HG02588 (cell line): ENCODE data around the gene VAMP8.
"Not testable (repeated sequence)": the region's sequence is repeated elsewhere in the genome, so short reads cannot be mapped to it uniquely, and the experiment has no call there.

Experiments used
- ATAC-seq: cut with Tn5 transposase; IDR thresholded peaks from one replicate; pipeline ENCODE4 v1.9.1; 2021; ENCODE audit warnings: mild to moderate bottlenecking, moderate library complexity; ENCODE audit not compliant: unreplicated experiment

The VAMP8 gene

GRCh38 chr2:85597241-85597640, 19.9 kb downstream of the VAMP8 start:
- no peak for ATAC-seq

GRCh38 chr2:85598594-85599340, 21.4 kb downstream of the VAMP8 start:
- ATAC-seq: no peak

GRCh38 chr2:85599468-85600234, 22.3 kb downstream of the VAMP8 start:
- no peak for ATAC-seq

DNA sequence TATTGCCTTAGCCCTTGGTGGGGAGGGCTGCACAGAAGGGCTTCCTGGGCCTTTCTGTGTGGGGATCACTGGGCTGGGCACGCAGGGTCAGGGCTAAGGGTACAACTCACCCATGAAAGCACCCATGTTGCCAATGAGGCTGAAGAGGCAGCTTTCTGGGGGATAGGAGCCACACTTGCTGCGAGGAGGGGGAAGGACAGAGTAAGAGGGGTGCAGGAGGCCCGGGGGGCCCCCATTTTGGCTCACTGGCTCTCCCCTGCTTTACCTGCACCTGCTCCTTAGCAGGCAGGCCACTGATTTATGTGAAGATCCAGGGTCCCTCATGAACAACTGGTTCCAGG, 22.8 kb downstream of the VAMP8 start:
- ATAC-seq: no peak

DNA sequence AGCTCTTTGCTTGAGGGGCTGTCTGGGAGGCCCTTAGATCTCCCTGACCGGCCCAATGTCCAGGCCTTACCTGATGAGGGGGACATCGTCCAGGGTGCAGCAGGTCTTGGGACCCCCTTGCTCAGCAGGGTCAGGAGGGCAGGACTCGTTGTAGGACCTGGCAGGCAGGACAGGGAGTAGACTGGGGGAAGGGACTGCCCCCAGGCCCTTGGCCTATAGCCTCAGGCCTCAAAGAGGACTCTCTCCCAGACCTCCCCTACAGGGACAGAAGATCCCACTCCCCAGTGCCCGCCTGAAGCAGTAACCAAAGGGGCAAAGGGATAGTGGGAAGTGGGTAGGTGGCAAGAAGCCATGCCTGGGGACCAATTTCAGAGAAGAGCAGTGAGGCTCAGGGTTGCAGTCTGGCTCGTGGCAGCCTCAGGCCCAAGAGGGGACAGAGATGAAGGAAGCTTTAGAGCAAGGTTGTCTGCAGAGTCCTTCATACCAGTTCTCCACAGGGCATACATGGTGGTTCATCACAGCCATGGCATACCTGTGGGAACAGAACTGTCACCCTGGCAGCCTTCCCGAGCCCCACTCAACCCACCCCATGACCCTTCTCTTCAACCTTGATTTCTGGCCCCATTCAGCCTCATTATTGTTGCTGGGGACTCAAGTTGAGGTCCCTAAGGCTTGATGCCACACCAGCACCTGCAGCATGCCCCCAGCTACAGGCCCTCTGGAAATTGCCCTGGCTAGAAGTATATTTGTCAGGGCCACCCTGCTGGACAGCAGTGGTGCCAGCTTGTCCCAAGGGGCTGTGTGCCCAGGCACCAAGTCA, 23.8 kb downstream of the VAMP8 start:
- no peak for ATAC-seq

DNA sequence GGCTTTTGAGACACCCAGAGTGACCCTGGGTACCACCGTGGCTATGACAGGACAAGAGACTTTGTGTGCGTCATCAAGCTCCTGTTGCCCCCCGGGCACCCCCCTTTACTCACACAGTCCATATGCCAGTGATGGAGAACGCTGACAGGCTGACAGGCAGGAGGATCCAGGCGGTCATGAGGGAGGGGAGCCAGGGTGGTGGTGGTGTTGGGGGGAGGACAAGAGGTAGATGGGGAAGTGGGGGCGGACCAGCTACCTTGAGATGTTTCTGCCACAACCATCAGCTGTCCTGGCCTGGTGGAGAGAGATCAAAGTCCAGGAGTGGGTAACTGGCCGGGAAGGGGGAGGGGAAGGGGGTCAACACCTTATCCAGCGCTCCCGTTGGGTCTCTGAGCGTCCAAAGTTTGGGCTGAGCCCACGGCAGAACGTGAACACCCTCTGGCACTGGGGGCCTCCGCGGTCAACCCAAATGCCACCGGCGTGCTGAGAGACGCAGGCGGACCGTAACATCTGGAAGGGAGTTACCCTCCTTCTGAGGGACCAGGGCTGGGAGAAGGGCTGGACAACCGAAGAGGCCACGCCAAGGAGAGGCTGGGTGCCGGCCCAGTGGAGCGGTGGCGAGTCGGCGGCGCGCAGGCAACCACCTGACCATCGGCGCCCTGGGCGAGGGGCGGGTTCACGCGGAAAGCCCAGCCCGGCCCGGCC, 24.5 kb downstream of the VAMP8 start:
- ATAC-seq: peak; percentile 44

- peak; percentile 95 for ATAC-seq
These were observed 25.3 kb downstream of the VAMP8 start, which contains the start of gene TMEM150A for GRCh38 chr2:85602476-85603234. TMEM150A (minus strand) TSS chr2:85602698; CDS start chr2:85601948, 750 bp downstream.

DNA sequence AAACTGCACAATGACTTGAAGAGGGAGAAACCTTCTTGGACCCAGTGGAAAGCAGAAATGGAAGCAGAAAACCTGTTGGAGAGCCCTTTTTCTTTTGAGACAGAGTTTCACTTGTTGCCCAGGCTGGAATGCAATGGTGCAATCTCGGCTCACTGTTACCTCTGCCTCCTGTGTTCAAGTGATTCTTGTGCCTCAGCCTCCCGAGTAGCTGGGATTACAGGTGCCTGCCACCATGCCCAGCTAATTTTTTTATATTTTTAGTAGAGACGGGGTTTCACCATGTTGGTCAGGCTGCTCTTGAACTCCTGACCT, 26.7 kb downstream of the VAMP8 start:
- not testable (repeated sequence) for ATAC-seq

- no peak for ATAC-seq
These were observed 27.4 kb downstream of the VAMP8 start for GRCh38 chr2:85604568-85605339.

GRCh38 chr2:85605406-85606115, 28.2 kb downstream of the VAMP8 start:
- ATAC-seq: no peak

GRCh38 chr2:85606116-85606455, 28.7 kb downstream of the VAMP8 start:
- ATAC-seq: no peak

DNA sequence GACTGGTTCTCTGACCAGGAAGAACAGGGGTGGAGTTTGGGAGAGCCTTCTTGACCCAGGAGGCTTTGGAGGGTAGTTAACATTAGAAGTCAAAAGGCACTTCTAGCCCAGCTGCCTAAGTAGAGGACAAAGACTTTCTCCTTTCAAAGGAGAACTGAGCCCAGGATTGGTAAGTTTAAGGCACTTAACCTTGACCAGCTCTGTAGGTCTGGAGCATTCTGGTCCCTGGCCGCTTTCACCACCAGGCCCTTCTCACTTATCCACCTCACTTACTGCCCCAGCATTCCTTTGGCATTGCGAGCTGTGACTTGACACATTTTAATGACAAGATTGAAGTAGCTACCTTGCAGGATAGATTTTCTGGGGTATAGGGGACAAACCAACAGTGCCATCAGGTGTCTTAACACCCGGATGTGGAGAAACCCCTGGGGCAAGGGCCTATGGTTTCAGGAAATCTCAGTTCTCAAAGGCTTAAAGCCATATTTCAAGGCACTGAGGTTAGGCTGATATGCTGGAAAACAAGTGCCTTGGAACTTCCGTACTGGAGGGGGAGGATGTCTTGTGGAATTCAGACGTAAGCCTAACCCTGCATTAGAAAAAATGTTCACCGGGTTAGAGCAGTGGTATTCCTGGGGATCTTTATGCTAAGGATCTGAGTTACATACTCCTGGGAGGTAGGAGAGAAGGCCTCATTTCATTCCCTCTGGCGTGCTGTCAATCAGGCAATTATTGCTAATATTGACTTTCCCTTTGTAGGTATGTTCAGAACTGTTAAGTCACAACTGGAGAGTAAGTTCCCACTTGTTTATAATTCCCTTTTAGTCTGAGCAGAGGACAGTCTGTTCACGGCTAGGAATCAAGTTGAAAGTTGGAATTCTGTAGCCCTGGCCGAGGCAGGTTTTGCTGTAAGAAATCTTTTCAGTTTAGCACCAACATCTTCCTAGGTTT, 30.2 kb downstream of the VAMP8 start:
- ATAC-seq: no peak

DNA sequence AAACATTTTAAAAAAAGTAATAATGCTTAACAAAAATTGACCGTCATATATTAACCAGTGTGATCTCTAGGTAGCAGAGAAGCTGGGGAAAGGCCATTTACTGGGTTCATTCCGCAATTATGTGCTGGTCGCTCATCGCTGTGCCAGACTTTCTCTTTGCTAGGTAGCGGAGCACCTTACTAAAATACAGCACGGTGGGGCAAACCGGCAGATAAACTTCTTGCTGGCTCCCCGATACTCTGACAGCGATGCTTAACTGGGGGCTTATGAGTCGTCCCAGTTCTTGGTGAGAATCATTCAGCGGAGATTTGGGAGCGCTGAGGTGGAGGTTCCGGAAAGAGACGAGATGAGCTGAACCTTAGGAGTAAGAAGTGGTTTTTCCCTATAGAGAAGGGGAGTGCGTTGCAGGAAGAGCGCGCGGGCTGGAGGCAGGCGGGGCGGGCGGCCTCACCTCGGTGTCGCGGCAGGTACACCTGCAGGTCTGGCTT, 33.9 kb downstream of the VAMP8 start:
- no peak for ATAC-seq

DNA sequence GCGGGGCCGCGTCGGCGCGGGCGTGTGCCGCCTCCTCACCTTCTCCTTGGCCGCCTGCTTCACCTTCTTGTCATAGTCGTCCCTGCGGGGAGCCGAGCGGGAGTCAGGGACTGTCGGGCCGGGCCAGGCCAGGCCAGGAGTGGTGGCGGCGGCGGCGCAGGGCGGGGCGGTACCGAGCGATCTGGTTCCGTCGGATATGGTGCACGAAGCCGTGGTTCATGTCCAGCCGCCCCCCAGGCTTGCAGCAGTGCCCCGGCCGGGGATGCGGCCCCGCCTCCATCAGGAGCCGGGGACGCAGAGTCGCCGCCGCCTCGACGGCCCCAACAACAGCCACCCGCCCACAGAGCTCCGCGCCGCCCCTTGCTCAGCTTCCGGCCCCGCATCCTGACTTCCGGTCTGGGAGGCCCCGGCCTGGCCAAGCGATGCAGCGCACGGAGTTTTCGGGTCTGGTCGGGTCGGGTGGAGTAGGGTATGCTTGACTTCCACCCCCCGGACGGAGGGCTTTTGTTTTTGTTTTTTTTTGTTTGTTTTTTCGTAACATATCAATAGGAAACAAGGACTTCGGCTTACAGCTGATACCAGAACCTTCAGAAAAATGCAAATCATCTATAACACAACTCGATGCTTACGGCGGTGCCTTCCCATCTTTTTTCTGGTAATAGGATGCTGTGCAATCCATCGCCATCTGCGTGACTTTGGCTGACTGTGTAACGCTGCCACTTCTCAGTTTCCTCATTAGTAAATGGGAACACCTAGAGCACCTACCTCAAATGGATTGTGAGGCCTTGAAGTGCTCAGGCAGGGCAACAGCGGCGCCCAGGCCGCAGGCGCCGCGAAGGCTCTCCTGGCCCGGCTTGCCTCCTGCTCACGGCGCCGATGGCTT, 34.6 kb downstream of the VAMP8 start, which contains the start of gene C2orf68:
Gene C2orf68, minus strand, starts transcription at position 362 of the 883 bp plus-strand sequence. Its CDS starts 82 bp downstream, at position 280.
- ATAC-seq: peak; percentile 75

DNA sequence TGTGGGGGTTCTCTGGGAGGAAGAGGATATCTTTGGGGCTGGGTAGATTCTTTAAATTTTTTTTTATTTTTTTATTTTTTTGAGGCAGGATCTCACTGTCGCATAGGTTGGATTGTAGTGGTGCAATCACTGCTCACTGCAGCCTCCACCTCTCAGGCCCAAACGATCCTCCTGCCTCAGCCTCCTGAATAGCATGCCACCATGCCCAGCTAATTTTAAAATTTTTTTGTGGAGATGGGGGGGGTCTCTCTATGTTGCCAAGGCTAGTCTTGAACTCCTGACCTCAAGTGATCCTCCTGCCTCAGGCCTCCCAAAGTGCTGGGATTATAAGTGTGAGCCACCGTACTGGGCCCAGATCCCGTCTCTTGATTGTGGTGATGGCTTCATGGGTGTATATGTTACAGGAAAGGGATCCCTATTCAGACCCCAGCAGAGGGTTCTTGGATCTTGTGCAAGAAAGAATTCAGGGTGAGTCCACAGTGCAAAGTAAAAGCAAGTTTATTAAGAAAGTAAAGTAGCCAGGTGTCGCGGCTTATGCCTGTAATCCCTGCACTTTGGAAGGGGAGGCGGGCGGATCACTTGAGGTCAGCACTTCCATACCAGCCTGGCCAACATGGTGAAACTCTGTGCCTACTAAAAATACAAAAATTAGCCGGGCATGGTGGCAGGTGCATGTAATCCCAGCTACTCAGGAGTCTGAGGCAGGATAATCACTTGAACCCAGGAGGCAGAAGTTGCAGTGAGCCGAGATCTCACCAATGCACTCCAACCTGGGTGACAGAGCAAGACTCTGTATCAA, 36.5 kb downstream of the VAMP8 start:
- no peak for ATAC-seq

- not testable (repeated sequence) for ATAC-seq
These were observed 37.4 kb downstream of the VAMP8 start for GRCh38 chr2:85614757-85615156.
